ENCODE results near the gene ATRIP.
"Not testable (repeated sequence)": the region's sequence is repeated elsewhere in the genome, so short reads cannot be mapped to it uniquely, and the experiment has no call there.

The ATRIP gene

DNA sequence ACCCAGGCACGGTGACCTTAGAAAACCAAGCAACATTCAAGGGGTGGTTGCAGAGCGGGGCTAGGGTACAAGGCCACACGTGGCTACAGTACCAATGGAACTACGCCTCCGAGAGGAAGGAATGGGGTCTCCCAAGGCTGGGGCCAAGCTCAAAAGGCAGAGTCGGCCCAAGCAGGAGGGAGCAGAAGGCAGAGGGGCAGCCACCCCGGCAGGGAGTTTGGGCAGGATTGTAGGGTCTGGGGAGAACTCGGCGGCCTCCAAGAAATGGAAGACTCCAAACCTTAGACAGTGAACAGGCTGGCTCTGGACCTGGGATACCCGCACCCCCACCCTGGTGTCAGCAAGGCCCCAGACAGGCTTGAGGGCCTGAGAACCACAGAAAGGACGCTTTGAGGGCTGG, 28.7 kb downstream of the ATRIP start:
- no peak for DNase-seq (ENCODE audit: low read depth in 1 of 2, low spot score in 1 of 2)
- no peak for TF ChIP-seq JUND (IDR thresholded peaks at IDR 0.05; ENCODE audit: low read depth)
- in situ Hi-C loops (cut with HindIII; ENCODE audit: low pct_unique_long_range_greater_than_20kb, low sequenced_read_pairs), result no loop called here

- in situ Hi-C loops (cut with HindIII; ENCODE audit: low pct_unique_long_range_greater_than_20kb, low sequenced_read_pairs), result no loop called here
- no peak for TF ChIP-seq JUND (IDR thresholded peaks at IDR 0.05; ENCODE audit: low read depth)
- no peak for DNase-seq (ENCODE audit: low read depth in 1 of 2, low spot score in 1 of 2)
Observed at GRCh38 chr3:48476426-48477053, 30.0 kb downstream of the ATRIP start.

- no peak for DNase-seq (ENCODE audit: low read depth in 1 of 2, low spot score in 1 of 2)
- in situ Hi-C loops (cut with HindIII; ENCODE audit: low pct_unique_long_range_greater_than_20kb, low sequenced_read_pairs), result no loop called here
- no peak for TF ChIP-seq JUND (IDR thresholded peaks at IDR 0.05; ENCODE audit: low read depth)
Observed at GRCh38 chr3:48477959-48478520, 31.5 kb downstream of the ATRIP start.

GRCh38 chr3:48478626-48479555, 32.4 kb downstream of the ATRIP start:
- in situ Hi-C loops (cut with HindIII; ENCODE audit: low pct_unique_long_range_greater_than_20kb, low sequenced_read_pairs), result no loop called here
- TF ChIP-seq JUND (IDR thresholded peaks at IDR 0.05; ENCODE audit: low read depth), result no peak
- no peak for DNase-seq (ENCODE audit: low read depth in 1 of 2, low spot score in 1 of 2)

DNA sequence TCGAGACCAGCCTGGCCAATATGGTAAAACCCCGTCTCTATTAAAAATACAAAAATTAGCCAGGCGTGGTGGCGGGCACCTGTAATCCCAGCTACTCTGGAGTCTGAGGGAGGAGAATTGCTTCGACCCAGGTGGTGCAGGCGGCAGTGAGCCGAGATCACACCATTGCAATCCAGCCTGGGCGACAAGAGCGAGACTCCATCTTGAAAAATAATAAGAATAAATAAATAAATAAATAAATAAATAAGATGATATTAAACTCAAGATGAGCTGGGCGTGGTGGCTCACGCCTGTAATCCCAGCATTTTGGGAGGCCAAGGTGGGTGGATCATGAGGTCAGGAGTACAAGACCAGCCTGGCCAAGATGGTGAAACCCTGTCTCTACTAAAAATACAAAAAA, 34.4 kb downstream of the ATRIP start:
- in situ Hi-C loops (cut with HindIII; ENCODE audit: low pct_unique_long_range_greater_than_20kb, low sequenced_read_pairs); DNase-seq (ENCODE audit: low read depth in 1 of 2, low spot score in 1 of 2): not testable (repeated sequence)

- DNase-seq (ENCODE audit: low read depth in 1 of 2, low spot score in 1 of 2); in situ Hi-C loops (cut with HindIII; ENCODE audit: low pct_unique_long_range_greater_than_20kb, low sequenced_read_pairs): not testable (repeated sequence)
Observed at GRCh38 chr3:48482822-48483221, 36.3 kb downstream of the ATRIP start.

- no peak for DNase-seq (ENCODE audit: low read depth in 1 of 2, low spot score in 1 of 2)
- in situ Hi-C loops (cut with HindIII; ENCODE audit: low pct_unique_long_range_greater_than_20kb, low sequenced_read_pairs), result no loop called here
- no peak for TF ChIP-seq JUND (IDR thresholded peaks at IDR 0.05; ENCODE audit: low read depth)
Observed at GRCh38 chr3:48486952-48487351, 40.4 kb downstream of the ATRIP start.

GRCh38 chr3:48492461-48493202, 46.1 kb downstream of the ATRIP start:
- in situ Hi-C loops (cut with HindIII; ENCODE audit: low pct_unique_long_range_greater_than_20kb, low sequenced_read_pairs), result no loop called here
- DNase-seq (ENCODE audit: low read depth in 1 of 2, low spot score in 1 of 2), result no peak
- TF ChIP-seq JUND (IDR thresholded peaks at IDR 0.05; ENCODE audit: low read depth), result no peak

GRCh38 chr3:48493203-48493501, 46.6 kb downstream of the ATRIP start:
- no peak for DNase-seq (ENCODE audit: low read depth in 1 of 2, low spot score in 1 of 2)
- no peak for TF ChIP-seq JUND (IDR thresholded peaks at IDR 0.05; ENCODE audit: low read depth)
- in situ Hi-C loops (cut with HindIII; ENCODE audit: low pct_unique_long_range_greater_than_20kb, low sequenced_read_pairs), result no loop called here

DNA sequence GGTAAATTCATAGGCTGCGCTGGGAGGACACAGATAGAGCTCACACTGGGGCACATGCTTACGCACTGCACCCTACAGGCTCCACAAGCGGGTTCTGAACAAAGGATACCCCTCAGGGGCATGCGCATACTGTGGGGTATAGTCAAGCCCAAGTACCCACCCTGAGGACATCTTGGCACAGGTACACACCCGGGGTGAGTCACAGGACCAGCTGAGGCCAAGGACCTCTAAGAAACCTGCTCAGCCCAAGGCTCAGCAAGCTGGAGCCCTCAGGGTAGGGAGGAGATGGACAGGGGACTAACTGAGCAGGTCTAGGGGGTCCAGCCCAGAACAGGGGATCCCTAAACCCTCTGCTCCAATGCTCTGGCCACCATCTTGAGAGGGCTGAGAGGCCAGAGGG, 54.1 kb downstream of the ATRIP start:
- no peak for DNase-seq (ENCODE audit: low read depth in 1 of 2, low spot score in 1 of 2)
- in situ Hi-C loops (cut with HindIII; ENCODE audit: low pct_unique_long_range_greater_than_20kb, low sequenced_read_pairs), result no loop called here
- no peak for TF ChIP-seq JUND (IDR thresholded peaks at IDR 0.05; ENCODE audit: low read depth)

- no peak for DNase-seq (ENCODE audit: low read depth in 1 of 2, low spot score in 1 of 2)
- in situ Hi-C loops (cut with HindIII; ENCODE audit: low pct_unique_long_range_greater_than_20kb, low sequenced_read_pairs), result no loop called here
- TF ChIP-seq JUND (IDR thresholded peaks at IDR 0.05; ENCODE audit: low read depth), result no peak
Observed at GRCh38 chr3:48501196-48501595, 54.7 kb downstream of the ATRIP start.

DNA sequence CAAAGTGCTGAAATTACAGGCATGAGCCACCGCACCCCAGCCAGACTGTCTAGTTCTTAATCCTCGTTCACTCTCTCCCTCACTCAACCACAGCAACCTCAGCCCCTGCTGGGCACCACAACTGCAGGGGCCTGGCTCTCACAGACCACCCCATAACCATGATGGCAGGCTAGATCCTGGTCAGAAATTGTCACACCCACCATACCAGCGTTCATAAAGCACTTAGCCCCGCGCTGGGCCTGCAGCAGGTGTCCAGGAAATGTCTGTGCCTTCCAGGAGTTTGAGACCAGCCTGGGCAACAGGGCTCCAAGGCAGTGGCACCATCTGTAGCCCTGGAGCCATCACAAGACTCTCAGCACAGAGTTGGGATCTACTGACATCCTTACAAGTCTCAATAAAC, 55.6 kb downstream of the ATRIP start:
- no peak for TF ChIP-seq JUND (IDR thresholded peaks at IDR 0.05; ENCODE audit: low read depth)
- in situ Hi-C loops (cut with HindIII; ENCODE audit: low pct_unique_long_range_greater_than_20kb, low sequenced_read_pairs), result no loop called here
- DNase-seq (ENCODE audit: low read depth in 1 of 2, low spot score in 1 of 2), result no peak

- peak in 1 of 2 experiments; percentile 5 for DNase-seq (ENCODE audit: low read depth in 1 of 2, low spot score in 1 of 2)
- no peak for TF ChIP-seq JUND (IDR thresholded peaks at IDR 0.05; ENCODE audit: low read depth)
- in situ Hi-C loops (cut with HindIII; ENCODE audit: low pct_unique_long_range_greater_than_20kb, low sequenced_read_pairs), result no loop called here
Observed at GRCh38 chr3:48502728-48503168, 56.2 kb downstream of the ATRIP start.
